Measurements from ENCODE around the gene CACNA1E. TPM values are rescaled to one million over a fixed set of nuclear protein-coding genes. Genes with fewer than 3 reads are reported as not detected.

The CACNA1E gene
- total RNA-seq, 1 experiment from 2014 or later, result not detected

DNA sequence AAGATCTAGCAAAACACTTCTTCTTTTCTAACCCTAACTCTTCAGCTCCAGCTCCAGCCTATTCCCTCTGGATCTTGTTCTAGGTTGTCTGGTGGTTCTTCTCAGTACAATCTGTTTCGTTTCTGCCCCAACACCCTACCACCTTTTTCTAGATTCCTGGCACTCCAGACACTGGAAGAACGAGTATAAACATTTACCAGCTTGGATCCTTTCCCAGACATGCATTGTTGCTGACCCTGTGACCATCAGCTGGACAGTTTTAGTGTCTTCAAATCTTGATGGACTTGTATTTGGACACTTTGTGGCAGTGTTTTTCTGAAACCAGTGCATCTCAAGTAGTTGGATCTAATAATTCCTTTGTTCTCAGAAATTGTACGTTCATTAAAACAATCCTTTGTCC, 30.6 kb upstream of the CACNA1E start:
- no peak for TF ChIP-seq EZH2 (IDR thresholded peaks at IDR 0.05; ENCODE audit: borderline replicate concordance, low read depth, low read length, poor library complexity, severe bottlenecking)
- TF ChIP-seq, protein P1, sequence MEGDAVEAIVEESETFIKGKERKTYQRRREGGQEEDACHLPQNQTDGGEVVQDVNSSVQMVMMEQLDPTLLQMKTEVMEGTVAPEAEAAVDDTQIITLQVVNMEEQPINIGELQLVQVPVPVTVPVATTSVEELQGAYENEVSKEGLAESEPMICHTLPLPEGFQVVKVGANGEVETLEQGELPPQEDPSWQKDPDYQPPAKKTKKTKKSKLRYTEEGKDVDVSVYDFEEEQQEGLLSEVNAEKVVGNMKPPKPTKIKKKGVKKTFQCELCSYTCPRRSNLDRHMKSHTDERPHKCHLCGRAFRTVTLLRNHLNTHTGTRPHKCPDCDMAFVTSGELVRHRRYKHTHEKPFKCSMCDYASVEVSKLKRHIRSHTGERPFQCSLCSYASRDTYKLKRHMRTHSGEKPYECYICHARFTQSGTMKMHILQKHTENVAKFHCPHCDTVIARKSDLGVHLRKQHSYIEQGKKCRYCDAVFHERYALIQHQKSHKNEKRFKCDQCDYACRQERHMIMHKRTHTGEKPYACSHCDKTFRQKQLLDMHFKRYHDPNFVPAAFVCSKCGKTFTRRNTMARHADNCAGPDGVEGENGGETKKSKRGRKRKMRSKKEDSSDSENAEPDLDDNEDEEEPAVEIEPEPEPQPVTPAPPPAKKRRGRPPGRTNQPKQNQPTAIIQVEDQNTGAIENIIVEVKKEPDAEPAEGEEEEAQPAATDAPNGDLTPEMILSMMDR (conservative IDR thresholded peaks at IDR 0.05; ENCODE audit: low read depth, low read length), result no peak
- peaks cover 19% of the 10 kb centered on the region for H3K27me3 ChIP-seq (replicated peaks; ENCODE audit: insufficient read depth, low read depth, low read length, poor library complexity)
- H3K36me3 ChIP-seq (ENCODE audit: insufficient read depth, low read length, poor library complexity, severe bottlenecking), result no peaks in the 10 kb centered on the region
- CTCF ChIA-PET, result no interaction called here
- intact Hi-C loops (cut with micrococcal nuclease; ENCODE audit: unreplicated experiment), result no loop called here
- POLR2A ChIA-PET (ENCODE audit: low non-redundant PET), result no interaction called here
- no peaks in the 10 kb centered on the region for H3K4me1 ChIP-seq (ENCODE audit: insufficient read depth, low read length, poor library complexity, severe bottlenecking)
- no peaks in the 10 kb centered on the region for H3K9me3 ChIP-seq (ENCODE audit: low read depth, low read length, poor library complexity, severe bottlenecking)
- no peak overlapping the region for H3K27ac ChIP-seq (ENCODE audit: low read depth, low read length, poor library complexity, severe bottlenecking)
- DNase-seq (ENCODE audit: low spot score), result no peak
- no TSS peak for BruUV-seq (replicated peaks)
- H3K4me3 ChIP-seq (ENCODE audit: low read depth, low read length, poor library complexity, severe bottlenecking), result no peak overlapping the region

DNA sequence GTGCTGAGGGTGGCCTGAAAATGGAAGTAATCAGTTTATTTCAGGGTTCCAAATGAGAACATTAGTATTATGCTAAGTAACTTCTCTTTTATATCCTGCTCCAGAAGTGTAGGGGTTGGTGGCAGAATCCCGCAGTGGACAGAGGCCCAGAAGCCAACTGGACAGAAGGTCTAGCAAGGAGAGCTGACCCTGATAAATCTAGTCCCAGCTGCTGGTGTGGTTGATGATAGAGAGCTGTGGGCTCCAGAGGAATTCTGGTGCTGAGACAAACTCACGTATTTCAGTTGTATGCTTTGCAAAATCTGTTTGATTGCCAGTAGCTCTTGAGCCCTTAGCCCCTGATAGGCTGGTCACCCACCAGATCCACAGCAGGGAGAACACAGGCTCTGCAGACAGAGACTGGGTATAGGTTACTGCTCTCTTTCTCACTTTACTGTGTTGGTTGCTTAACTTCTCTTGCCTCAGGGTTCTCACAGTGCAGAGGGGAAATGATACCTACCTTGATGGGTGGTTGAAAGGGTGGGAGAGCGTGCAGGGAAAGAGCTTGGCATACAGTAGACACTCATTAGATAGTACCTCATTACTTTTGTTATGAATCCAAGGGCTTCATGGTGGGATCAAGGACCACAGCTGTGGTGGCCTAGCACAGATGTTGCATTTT, 29.6 kb upstream of the CACNA1E start:
- intact Hi-C loops (cut with micrococcal nuclease; ENCODE audit: unreplicated experiment), result no loop called here
- Histone ChIP-seq H3K4me3 (ENCODE audit: low read depth, low read length, poor library complexity, severe bottlenecking) (no peak overlapping the region), H3K9me3 (ENCODE audit: low read depth, low read length, poor library complexity, severe bottlenecking) (no peaks in the 10 kb centered on the region), H3K36me3 (ENCODE audit: insufficient read depth, low read length, poor library complexity, severe bottlenecking) (no peaks in the 10 kb centered on the region), H3K4me1 (ENCODE audit: insufficient read depth, low read length, poor library complexity, severe bottlenecking) (no peaks in the 10 kb centered on the region), H3K27me3 (replicated peaks; ENCODE audit: insufficient read depth, low read depth, low read length, poor library complexity) (peaks cover 24% of the 10 kb centered on the region), H3K27ac (ENCODE audit: low read depth, low read length, poor library complexity, severe bottlenecking) (no peak overlapping the region)
- TF ChIP-seq, protein P1 (conservative IDR thresholded peaks at IDR 0.05; ENCODE audit: low read depth, low read length), result no peak
- TF ChIP-seq EZH2 (IDR thresholded peaks at IDR 0.05; ENCODE audit: borderline replicate concordance, low read depth, low read length, poor library complexity, severe bottlenecking), result no peak
- no TSS peak for BruUV-seq (replicated peaks)
- CTCF ChIA-PET, result no interaction called here
- no peak for DNase-seq (ENCODE audit: low spot score)
- POLR2A ChIA-PET (ENCODE audit: low non-redundant PET), result no interaction called here

DNA sequence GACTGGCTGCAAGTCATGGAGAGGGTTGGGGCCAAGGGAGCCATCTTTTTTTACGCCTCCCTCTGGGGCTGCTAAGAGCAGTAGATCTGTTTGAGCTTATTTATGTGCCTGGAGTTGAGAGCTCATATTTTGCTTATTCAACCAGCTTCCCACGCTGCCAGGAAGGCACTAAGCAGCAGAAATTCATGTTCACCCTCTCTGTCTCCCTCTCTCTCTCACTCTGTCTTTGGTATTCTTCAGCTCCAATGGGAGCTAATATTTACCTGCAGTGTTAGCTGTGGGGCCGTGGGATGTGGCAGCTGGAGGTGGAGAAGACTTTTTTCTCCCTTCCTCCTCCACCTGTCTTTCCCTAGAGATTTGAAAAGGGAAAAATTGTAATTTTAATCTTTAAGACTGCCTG, 26.8 kb upstream of the CACNA1E start:
- intact Hi-C loops (cut with micrococcal nuclease; ENCODE audit: unreplicated experiment), result no loop called here
- H3K4me1 ChIP-seq (ENCODE audit: insufficient read depth, low read length, poor library complexity, severe bottlenecking), result no peaks in the 10 kb centered on the region
- no peaks in the 10 kb centered on the region for H3K9me3 ChIP-seq (ENCODE audit: low read depth, low read length, poor library complexity, severe bottlenecking)
- no peak for DNase-seq (ENCODE audit: low spot score)
- ChIA-PET POLR2A (ENCODE audit: low non-redundant PET) (no interaction called here), CTCF (no interaction called here)
- TF ChIP-seq, protein P1 (conservative IDR thresholded peaks at IDR 0.05; ENCODE audit: low read depth, low read length), result no peak
- TF ChIP-seq EZH2 (IDR thresholded peaks at IDR 0.05; ENCODE audit: borderline replicate concordance, low read depth, low read length, poor library complexity, severe bottlenecking), result no peak
- H3K36me3 ChIP-seq (ENCODE audit: insufficient read depth, low read length, poor library complexity, severe bottlenecking), result no peaks in the 10 kb centered on the region
- BruUV-seq (replicated peaks), result no TSS peak
- H3K27ac ChIP-seq (ENCODE audit: low read depth, low read length, poor library complexity, severe bottlenecking), result no peak overlapping the region
- H3K4me3 ChIP-seq (ENCODE audit: low read depth, low read length, poor library complexity, severe bottlenecking), result no peak overlapping the region
- peaks cover 41% of the 10 kb centered on the region for H3K27me3 ChIP-seq (replicated peaks; ENCODE audit: insufficient read depth, low read depth, low read length, poor library complexity)
